ENCODE data around the gene CHL1.

GRCh38 chr3:200758-201325 is 4.3 kb downstream of the CHL1 start:
- TF ChIP-seq EZH2 (IDR thresholded peaks at IDR 0.05; ENCODE audit: low read depth, unreplicated experiment), result no peak
- no peak for TF ChIP-seq JUNB (IDR thresholded peaks at IDR 0.05; ENCODE audit: unreplicated experiment)
- TF ChIP-seq CTCF (conservative IDR thresholded peaks at IDR 0.05; ENCODE audit: low read depth in 2 of 2), result no peak
- no peak for TF ChIP-seq POLR2AphosphoS5 (IDR thresholded peaks at IDR 0.05; ENCODE audit: low read depth)
- TF ChIP-seq EZH2phosphoT487 (IDR thresholded peaks at IDR 0.05; ENCODE audit: unreplicated experiment), result no peak
- no peak for TF ChIP-seq ZNF331 (CRISPR knock-in tag; IDR thresholded peaks at IDR 0.05; ENCODE audit: low read depth)
- no peak for TF ChIP-seq REST (IDR thresholded peaks at IDR 0.05; ENCODE audit: unreplicated experiment)
- no peak for TF ChIP-seq ETS1 (IDR thresholded peaks at IDR 0.05)
- no peak for TF ChIP-seq CREB1 (CRISPR knock-in tag; IDR thresholded peaks at IDR 0.05; ENCODE audit: low read depth)
- no peak for TF ChIP-seq STAT1 (IDR thresholded peaks at IDR 0.05; ENCODE audit: unreplicated experiment)
- no peak for TF ChIP-seq ZNF114 (CRISPR knock-in tag; IDR thresholded peaks at IDR 0.05)
